Testis (tissue), 2 donors: ENCODE measurements around the gene TMEM271.

Source experiments
- CTCF ChIP-seq, 3 experiments: fragments of 450-650 bp in 2 of 3; fragments of 200-600 bp in 1 of 3; sonication (generic) in 1 of 3; IDR thresholded peaks; one replicate each; pipeline ENCODE4 v1.5.1; 2016 to 2019; ENCODE audit warnings: antibody characterized with exemption in 3 of 3, mild to moderate bottlenecking in 2 of 3, moderate library complexity in 1 of 3
- POLR2A ChIP-seq: fragments of 450-650 bp; IDR thresholded peaks from one replicate; pipeline ENCODE4 v1.6.1; 2017; ENCODE audit warnings: antibody characterized with exemption, mild to moderate bottlenecking, moderate library complexity

DNA sequence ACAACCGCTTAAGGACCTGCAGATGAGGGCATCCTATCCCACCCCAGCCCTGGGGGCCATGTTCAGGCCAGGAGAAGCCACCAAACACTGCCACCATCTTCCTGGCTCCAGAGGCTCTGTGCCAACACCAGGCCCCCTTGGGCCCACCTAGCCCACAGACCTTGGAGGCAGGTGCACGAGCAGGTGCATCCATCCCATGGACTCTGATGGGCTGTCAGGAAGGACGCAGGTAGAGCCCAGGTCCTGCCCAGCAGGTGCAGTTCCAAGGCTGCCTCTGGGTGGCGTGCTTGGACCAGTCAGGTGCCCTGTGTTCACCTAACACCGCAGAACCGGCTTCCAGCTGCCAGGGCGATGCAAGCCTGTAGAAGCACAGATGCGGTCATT lies 26.5 kb upstream of the TMEM271 start:
- TF ChIP-seq CTCF (IDR thresholded peaks at IDR 0.05) (peak in 2 of 3 experiments; percentile 17 to 28), POLR2A (no peak)
